H1 (cell line): ENCODE data around the gene SLCO4A1. TPM values are rescaled to one million over a fixed set of nuclear protein-coding genes. Genes with fewer than 3 reads are reported as not detected.

Experiments
- CTCF ChIA-PET: fragments of 300-600 bp; sonication (Branson Sonifier 250); formaldehyde crosslinking; loops from one replicate; lab custom pipeline; 2021; ENCODE audit not compliant: partially characterized antibody; lab: Charles Lee
- POLR2A ChIA-PET: fragments of 300-600 bp; sonication (Branson Sonifier 250); formaldehyde crosslinking; loops from one replicate; lab custom pipeline; 2021; ENCODE audit warnings: inconsistent platforms; ENCODE audit not compliant: partially characterized antibody; lab: Charles Lee
- DNase-seq, 2 experiments: peaks; one replicate each; pipeline versions ENCODE4 v3.0.0 to v3.0.0-alpha.2; 2010 to 2022; ENCODE audit warnings: low spot score in 2 of 2, low read depth in 1 of 2, mixed read lengths in 1 of 2
- FAIRE-seq: peaks from 2 replicates; lab custom pipeline; 2011; peaks lifted over from hg19 to GRCh38; lab: Jason Lieb, UNC
- H2AFZ ChIP-seq: 2 replicates; pipeline ENCODE4 v1.8.1; 2012; ENCODE audit warnings: low read length, inconsistent platforms
- H2AK5ac ChIP-seq: 2 replicates; pipeline ENCODE4 v1.6.1; 2013; ENCODE audit warnings: low read depth, low read length
- H2BK120ac ChIP-seq: replicated peaks from 2 replicates; pipeline ENCODE3; 2013; ENCODE audit warnings: low read depth, low read length, inconsistent platforms
- H2BK12ac ChIP-seq: 2 replicates; pipeline ENCODE4 v1.6.1; 2013; ENCODE audit warnings: low read depth, low read length
- H2BK15ac ChIP-seq: 2 replicates; pipeline ENCODE4 v1.6.1; 2013; ENCODE audit warnings: low read length
- H2BK20ac ChIP-seq: 2 replicates; pipeline ENCODE4 v1.6.1; 2013; ENCODE audit warnings: low read length
- H2BK5ac ChIP-seq: 2 replicates; pipeline ENCODE4 v1.6.1; 2013; ENCODE audit warnings: low read depth, low read length
- H3K14ac ChIP-seq: 2 replicates; pipeline ENCODE4 v1.6.1; 2013; ENCODE audit warnings: inconsistent platforms; ENCODE audit not compliant: insufficient read length
- H3K18ac ChIP-seq: 2 replicates; pipeline ENCODE4 v1.6.1; 2013; ENCODE audit warnings: low read length; ENCODE audit errors: extremely low read depth
- H3K23ac ChIP-seq: 2 replicates; pipeline ENCODE4 v1.6.1; 2013; ENCODE audit warnings: inconsistent platforms; ENCODE audit not compliant: insufficient read length
- H3K23me2 ChIP-seq: 2 replicates; pipeline ENCODE4 v1.6.1; 2013; ENCODE audit warnings: low read depth, low read length
- H3K27ac ChIP-seq: 2 replicates; pipeline ENCODE4 v1.6.1; 2011; ENCODE audit warnings: low read depth, low read length, inconsistent platforms
- H3K27me3 ChIP-seq, 4 experiments: replicated peaks in 1 of 4; 1 replicate in 1 of 4; 2 replicates in 3 of 4; pipeline versions ENCODE4 v1.6.1 to v1.8.1; 2011 to 2013; ENCODE audit warnings: low read length in 3 of 4, mild to moderate bottlenecking in 3 of 4, inconsistent platforms in 2 of 4, mixed read lengths in 2 of 4, moderate library complexity in 1 of 4; ENCODE audit not compliant: control insufficient read depth in 3 of 4, insufficient read depth in 3 of 4; ENCODE audit errors: extremely low read depth in 1 of 4
- H3K36me3 ChIP-seq, 4 experiments: 2 replicates each; pipeline versions ENCODE4 v1.6.1 to v1.8.1; 2011 to 2013; ENCODE audit warnings: mild to moderate bottlenecking in 4 of 4, low read length in 3 of 4, moderate library complexity in 2 of 4, control low read depth in 1 of 4, inconsistent platforms in 1 of 4; ENCODE audit not compliant: insufficient read depth in 4 of 4, control insufficient read depth in 2 of 4
- H3K4ac ChIP-seq: replicated peaks from 2 replicates; pipeline ENCODE3; 2013; ENCODE audit warnings: low read length, low read depth, mixed read lengths, inconsistent platforms; ENCODE audit not compliant: insufficient read length
- H3K4me1 ChIP-seq, 4 experiments: replicated peaks in 1 of 4; 1 replicate in 1 of 4; 2 replicates in 3 of 4; pipeline versions ENCODE4 v1.6.1 to v1.8.1; 2011 to 2013; ENCODE audit warnings: low read length in 3 of 4, inconsistent platforms in 2 of 4, mixed read lengths in 1 of 4; ENCODE audit not compliant: insufficient read depth in 4 of 4, control insufficient read depth in 3 of 4
- H3K4me2 ChIP-seq, 2 experiments: 2 replicates each; pipeline versions ENCODE4 v1.6.1 to v1.8.1; 2011 to 2013; ENCODE audit warnings: low read depth in 2 of 2, low read length in 2 of 2, control low read depth in 1 of 2, inconsistent platforms in 1 of 2, mild to moderate bottlenecking in 1 of 2; ENCODE audit not compliant: insufficient read depth in 1 of 2
- H3K4me3 ChIP-seq, 4 experiments: fragments of 200-600, 300-600 bp in 1 of 4; sonication (generic), shearing (Covaris generic), sonication (Bioruptor Twin) in 1 of 4; 2 replicates each; pipeline versions ENCODE4 v1.5.1 to v1.8.1; 2011 to 2016; ENCODE audit warnings: low read length in 4 of 4, low read depth in 3 of 4, control low read depth in 2 of 4, inconsistent platforms in 2 of 4, mild to moderate bottlenecking in 2 of 4, mixed read lengths in 1 of 4, moderate library complexity in 1 of 4; ENCODE audit not compliant: insufficient read depth in 2 of 4; ENCODE audit errors: extremely low read depth in 1 of 4
- H3K56ac ChIP-seq: replicated peaks from 2 replicates; pipeline ENCODE3; 2013; ENCODE audit warnings: low read depth, mild to moderate bottlenecking, mixed read lengths, low read length, inconsistent platforms; ENCODE audit not compliant: insufficient read length
- H3K79me1 ChIP-seq: 2 replicates; pipeline ENCODE4 v1.6.1; 2013; ENCODE audit warnings: low read depth, low read length, control low read depth
- H3K79me2 ChIP-seq, 2 experiments: 2 replicates each; pipeline versions ENCODE4 v1.6.1 to v1.8.1; 2012 to 2013; ENCODE audit warnings: low read length in 2 of 2, mild to moderate bottlenecking in 2 of 2, inconsistent platforms in 1 of 2; ENCODE audit not compliant: insufficient read depth in 2 of 2, control insufficient read depth in 1 of 2
- H3K9ac ChIP-seq, 4 experiments: replicated peaks in 1 of 4; 1 replicate in 1 of 4; 2 replicates in 3 of 4; pipeline versions ENCODE4 v1.6.1 to v1.8.1; 2011 to 2013; ENCODE audit warnings: low read depth in 3 of 4, low read length in 3 of 4, control low read depth in 2 of 4, mild to moderate bottlenecking in 2 of 4, moderate library complexity in 2 of 4, inconsistent platforms in 1 of 4; ENCODE audit errors: extremely low read depth in 1 of 4
- H3K9me3 ChIP-seq, 2 experiments: 2 replicates each; pipeline versions ENCODE4 v1.6.1 to v1.8.1; 2012 to 2013; ENCODE audit warnings: mild to moderate bottlenecking in 2 of 2, moderate library complexity in 2 of 2, control low read depth in 1 of 2, inconsistent platforms in 1 of 2, low read depth in 1 of 2, low read length in 1 of 2, mixed read lengths in 1 of 2; ENCODE audit not compliant: insufficient read depth in 2 of 2
- H4K20me1 ChIP-seq, 2 experiments: replicated peaks in 1 of 2; 2 replicates each; pipeline versions ENCODE3 to v1.8.1; 2011 to 2013; ENCODE audit warnings: inconsistent platforms in 2 of 2, low read length in 2 of 2, mild to moderate bottlenecking in 1 of 2; ENCODE audit not compliant: insufficient read depth in 2 of 2, control insufficient read depth in 1 of 2
- H4K5ac ChIP-seq: 2 replicates; pipeline ENCODE4 v1.6.1; 2013; ENCODE audit warnings: low read length, low read depth, mixed read lengths, inconsistent platforms; ENCODE audit not compliant: insufficient read length
- H4K8ac ChIP-seq: 2 replicates; pipeline ENCODE4 v1.8.0; 2013; ENCODE audit warnings: mild to moderate bottlenecking, moderate library complexity, low read length, inconsistent platforms; ENCODE audit not compliant: insufficient read depth; ENCODE audit errors: extremely low read depth
- H4K91ac ChIP-seq: replicated peaks from 2 replicates; pipeline ENCODE3; 2013; ENCODE audit warnings: low read length, mixed read lengths, inconsistent platforms; ENCODE audit not compliant: insufficient read length
- ASH2L ChIP-seq: fragments of 200-600, 300-600 bp; sonication (generic); IDR thresholded peaks from one replicate; pipeline ENCODE4 v1.7.1; 2017; ENCODE audit warnings: low read length
- CREB1 ChIP-seq: IDR thresholded peaks from 2 replicates; pipeline ENCODE4 v1.6.1; 2012; ENCODE audit warnings: inconsistent platforms
- EGR1 ChIP-seq: IDR thresholded peaks from 2 replicates; pipeline ENCODE4 v1.6.1; 2011; ENCODE audit warnings: low read depth, low read length, borderline replicate concordance
- MAFK ChIP-seq: IDR thresholded peaks from 2 replicates; pipeline ENCODE4 v1.6.1; 2012; ENCODE audit warnings: low read depth, mild to moderate bottlenecking, improper control_type of control experiment, low read length
- POLR2AphosphoS5 ChIP-seq: IDR thresholded peaks from 2 replicates; pipeline ENCODE4 v1.6.1; 2011; ENCODE audit warnings: low read depth, low read length
- SIX5 ChIP-seq: IDR thresholded peaks from 2 replicates; pipeline ENCODE4 v1.6.1; 2011; ENCODE audit warnings: mild to moderate bottlenecking, low read depth, low read length
- WGBS, 2 experiments: shearing (Covaris generic) in 1 of 2; methylation state at CpG; one replicate each; pipeline versions ENCODE4 v1.1.6 to v1.1.7; 2013 to 2015; ENCODE audit warnings: low lambda C conversion rate in 2 of 2, mixed read lengths in 2 of 2, inconsistent platforms in 1 of 2, low coverage in 1 of 2, missing lambda C conversion rate in 1 of 2; ENCODE audit not compliant: insufficient replicate concordance in 2 of 2, insufficient coverage in 1 of 2, insufficient read length in 1 of 2; ENCODE audit errors: extremely low coverage in 1 of 2, missing lambda C conversion rate in 1 of 2; 5-methylcytosine and 5-hydroxymethylcytosine counted together
- polyA plus RNA-seq, 7 experiments: library from polyadenylated mRNA; depleted of rRNA in 3 of 7; stranded (reverse) in 5 of 7; unstranded in 2 of 7; fragments of >200 nt in 5 of 7; fragments of 200-250 nt in 2 of 7; gene quantifications; 1 replicate in 5 of 7; 2 replicates in 1 of 7; 4 replicates in 1 of 7; pipeline versions ENCODE4 v1.2.1 to v1.2.3, GENCODE V29; 2011 to 2013; ENCODE audit warnings: missing spikeins in 2 of 7, mixed read lengths in 2 of 7
- total RNA-seq: library from RNA; stranded (reverse); fragmentation: NEBNext Ultra II Directional; extraction: Animal tissue kit (Norgen Biotek cat#: 25700); gene quantifications from 2 replicates; pipeline ENCODE4 v1.2.1, GENCODE V29; 2021

SLCO4A1 gene
- total and polyA plus RNA-seq, 2 of the 8 experiments (the other 6 are each of a cell fraction or from before 2014, with no cell fraction given), result 10.5 to 18.5 TPM

GRCh38 chr20:62704341-62704948 lies 62.1 kb downstream of the SLCO4A1 start:
- peaks cover 12 to 21% (median 17%) of the 10 kb centered on the region in 4 experiments for H3K27me3 ChIP-seq
- peaks cover 0 to 3% of the 10 kb centered on the region in 2 experiments for H4K20me1 ChIP-seq
- H3K4me2 ChIP-seq, result no peak overlapping the region
- H3K23me2 ChIP-seq, result peaks cover 11% of the 10 kb centered on the region; the same call in 1 of the 2 replicates
- H2BK5ac ChIP-seq, result no peak overlapping the region
- ChIA-PET POLR2A (no interaction called here), CTCF (interaction anchor here (0.5 to 4.7 kb wide), 5 partner anchors 10 to 614 kb away, joined by 3 to 34 read pairs (median 4); no protein-coding TSS in a partner anchor)
- H2BK20ac ChIP-seq, result no peak overlapping the region
- H3K4ac ChIP-seq, result no peak overlapping the region
- peaks cover 0 to 8% (median 7%) of the 10 kb centered on the region in 4 experiments; a peak in 5 of 7 replicates for H3K4me1 ChIP-seq
- no peak overlapping the region for H2BK15ac ChIP-seq
- H3K4me3 ChIP-seq, result no peak overlapping the region
- H4K8ac ChIP-seq, result no peak overlapping the region
- no peak overlapping the region for H4K91ac ChIP-seq
- no peak overlapping the region for H3K56ac ChIP-seq
- no peak overlapping the region for H2BK120ac ChIP-seq
- H3K9me3 ChIP-seq, result no peaks in the 10 kb centered on the region
- no peak for FAIRE-seq
- no peak overlapping the region for H4K5ac ChIP-seq
- H3K14ac ChIP-seq, result no peak overlapping the region
- H3K27ac ChIP-seq, result no peak overlapping the region
- WGBS, 2 experiments, result 83% methylated on average over 21 of the region's 21 CpGs; no CpG with 5 or more reads in 1 of the 2 experiments
- no peak overlapping the region for H3K9ac ChIP-seq
- H3K79me2 ChIP-seq, result no peaks in the 10 kb centered on the region
- no peak overlapping the region for H2AFZ ChIP-seq
- TF ChIP-seq MAFK (no peak), CREB1 (no peak), SIX5 (no peak), POLR2AphosphoS5 (no peak), ASH2L (no peak), EGR1 (no peak)
- no peak for DNase-seq
- H2AK5ac ChIP-seq, result no peak overlapping the region
- no peaks in the 10 kb centered on the region for H3K36me3 ChIP-seq
- H3K18ac ChIP-seq, result no peak overlapping the region
- no peak overlapping the region for H2BK12ac ChIP-seq
- no peaks in the 10 kb centered on the region for H3K79me1 ChIP-seq
- H3K23ac ChIP-seq, result no peak overlapping the region
